ENCODE measurements around the gene CD84.
"Not testable (repeated sequence)": the region's sequence is repeated elsewhere in the genome, so short reads cannot be mapped to it uniquely, and the experiment has no call there.

The CD84 gene

GRCh38 chr1:160542303-160542945 lies 36.9 kb downstream of the CD84 start:
- DNase-seq (ENCODE audit: low spot score): no peak

GRCh38 chr1:160541622-160542302 lies 37.5 kb downstream of the CD84 start:
- no peak for DNase-seq (ENCODE audit: low spot score)

GRCh38 chr1:160540859-160541233 lies 38.5 kb downstream of the CD84 start:
- DNase-seq (ENCODE audit: low spot score): no peak

DNA sequence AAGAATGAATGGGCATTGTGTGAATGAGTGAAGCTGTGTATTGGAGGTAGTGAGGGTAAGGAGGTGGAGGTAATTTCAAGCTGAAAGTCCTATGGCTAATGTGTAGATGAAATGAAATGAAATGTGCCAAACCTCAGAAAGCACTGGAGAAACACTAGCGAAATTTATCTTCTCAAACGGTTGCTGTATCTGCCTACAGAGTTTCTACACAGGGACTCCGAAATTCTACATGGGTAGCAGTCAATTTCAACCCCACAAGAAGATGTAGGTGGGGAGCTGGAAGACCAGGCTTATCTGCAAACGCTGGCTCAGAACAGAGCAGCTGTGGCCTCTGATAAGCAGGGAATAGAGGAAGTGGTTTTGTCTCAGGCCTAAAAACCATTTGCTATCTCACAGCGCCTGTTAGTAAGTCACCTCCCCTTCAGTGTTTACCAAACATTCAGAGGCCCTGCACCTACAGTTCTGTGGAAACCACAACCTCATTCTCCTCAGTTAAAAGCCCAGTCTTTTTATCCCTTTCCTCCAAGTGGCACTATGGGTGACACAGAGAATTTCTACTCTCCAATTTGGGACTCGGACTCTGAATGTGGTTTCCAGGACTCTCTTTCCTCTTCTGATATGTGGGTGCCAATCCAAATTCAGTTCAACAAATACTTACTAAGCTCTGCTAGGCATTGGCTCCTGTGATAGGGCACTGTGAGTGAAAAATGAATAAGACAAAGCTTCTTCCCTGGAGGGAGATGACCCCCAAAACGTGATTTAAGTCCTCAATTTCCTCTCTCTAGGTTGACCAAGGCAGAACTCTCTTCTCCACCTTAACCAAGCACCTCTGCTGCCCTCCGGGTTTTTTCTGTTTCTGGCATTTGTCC lies 39.1 kb downstream of the CD84 start:
- no peak for DNase-seq (ENCODE audit: low spot score)

DNA sequence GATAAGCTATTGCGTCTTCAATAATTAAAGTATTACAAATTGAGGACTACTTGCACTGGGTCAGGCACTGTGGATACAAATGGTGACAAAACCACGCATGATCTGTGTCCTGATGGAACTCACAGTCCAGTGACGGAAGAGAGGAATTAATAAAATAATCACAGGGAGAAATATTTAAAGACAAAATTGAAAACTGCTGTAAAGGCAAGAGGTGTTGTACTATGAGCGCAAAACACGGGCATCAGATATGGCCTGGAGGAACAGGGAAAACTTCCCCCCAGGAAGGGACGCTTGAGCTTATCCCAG lies 39.7 kb downstream of the CD84 start:
- DNase-seq (ENCODE audit: low spot score): no peak

- DNase-seq (ENCODE audit: low spot score): no peak
Measured at GRCh38 chr1:160538985-160539651, 40.2 kb downstream of the CD84 start.

DNA sequence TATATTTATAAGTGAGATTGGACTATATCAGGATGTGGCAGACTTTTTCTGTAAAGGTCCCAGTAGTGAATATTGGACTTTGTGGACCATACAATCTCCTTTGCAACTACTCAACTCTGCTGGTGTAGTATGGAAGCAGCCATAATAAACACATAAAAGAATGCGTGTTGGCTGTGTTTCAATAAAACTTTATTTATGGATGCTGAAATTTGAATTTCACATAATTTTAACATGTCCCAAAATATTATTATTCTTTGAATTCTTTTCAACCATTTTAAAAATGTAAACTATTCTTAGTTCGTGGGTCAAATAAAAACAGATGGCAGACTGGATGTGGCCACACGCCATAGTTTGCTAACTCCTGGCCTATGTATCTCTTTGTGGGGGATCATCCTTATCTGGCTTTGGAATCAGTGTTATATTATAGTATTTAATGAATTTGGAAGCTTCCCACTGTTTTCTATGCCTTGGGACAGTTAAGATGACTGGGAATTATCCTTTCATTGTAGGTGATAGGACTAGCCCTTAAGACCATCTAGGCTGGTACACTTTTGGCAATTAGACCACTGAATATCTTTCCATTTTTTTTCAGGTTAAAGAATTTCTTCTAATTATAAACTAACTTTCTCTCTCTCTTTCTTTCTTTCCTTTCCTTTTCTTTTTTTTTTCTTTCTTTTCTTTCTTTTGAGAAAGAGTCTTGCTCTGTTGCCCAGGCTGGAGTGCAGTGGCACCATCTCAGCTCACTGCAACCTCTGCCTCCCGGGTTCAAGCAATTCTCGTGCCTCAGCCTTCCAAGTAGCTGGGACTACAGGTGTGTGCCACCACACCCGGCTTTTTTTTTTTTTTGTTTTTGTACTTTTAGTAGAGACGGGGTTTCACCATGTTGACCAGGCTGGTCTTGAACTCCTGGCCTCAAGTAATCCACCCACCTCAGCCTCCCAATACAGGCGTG lies 41.3 kb downstream of the CD84 start:
- no peak for DNase-seq (ENCODE audit: low spot score)

DNA sequence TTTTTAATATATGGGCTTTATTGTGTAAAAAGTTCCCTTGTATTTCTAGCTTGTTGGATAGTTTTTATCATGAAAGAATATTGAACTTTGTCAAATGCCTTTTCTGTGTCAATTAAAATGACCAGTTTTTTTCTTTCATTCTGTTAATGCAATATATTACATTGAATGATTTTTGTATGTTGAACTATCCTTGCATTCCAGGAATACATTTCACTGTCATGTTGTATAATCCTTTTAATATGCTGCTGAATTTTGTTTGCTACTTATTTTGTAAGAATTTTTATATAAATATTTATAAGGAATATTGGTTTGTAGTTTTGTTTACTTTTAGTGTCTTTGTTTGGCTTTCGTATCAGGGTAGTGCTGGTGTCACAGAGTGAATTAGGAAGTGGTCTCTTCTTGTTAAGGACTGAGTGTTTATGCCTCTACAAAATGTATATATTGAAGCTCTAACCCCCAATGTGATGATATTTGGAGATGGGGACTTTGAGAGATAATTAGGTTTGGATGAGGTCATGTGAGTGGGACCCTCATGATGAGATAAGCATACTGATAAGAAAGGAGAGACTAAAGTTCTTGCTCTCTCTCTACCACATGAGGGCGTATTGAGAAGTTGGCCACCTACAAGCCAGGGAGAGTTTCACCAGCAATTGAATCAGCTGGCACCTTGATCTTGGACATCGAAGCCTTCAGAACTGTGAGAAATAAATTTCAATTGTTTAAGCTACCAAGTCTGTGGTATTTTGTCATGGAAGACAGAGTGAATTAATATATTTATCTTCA lies 44.3 kb downstream of the CD84 start:
- DNase-seq (ENCODE audit: low spot score): no peak

DNA sequence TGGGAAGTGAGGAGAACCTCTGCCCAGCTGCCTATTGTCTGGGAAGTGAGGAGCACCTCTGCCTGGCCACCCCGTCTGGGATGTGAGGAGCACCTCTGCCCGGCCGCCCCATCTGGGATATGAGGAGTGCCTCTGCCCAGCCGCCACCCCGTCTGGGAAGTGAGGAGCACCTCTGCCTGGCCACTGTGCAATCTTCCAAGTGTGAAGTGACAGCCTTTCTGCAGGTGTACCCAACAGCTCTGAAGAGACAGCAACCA lies 46.8 kb downstream of the CD84 start:
- DNase-seq (ENCODE audit: low spot score): not testable (repeated sequence)

- DNase-seq (ENCODE audit: low spot score): not testable (repeated sequence)
Measured at GRCh38 chr1:160531809-160532556, 47.3 kb downstream of the CD84 start.

GRCh38 chr1:160529401-160529952 lies 49.8 kb downstream of the CD84 start:
- DNase-seq (ENCODE audit: low spot score): not testable (repeated sequence)

- not testable (repeated sequence) for DNase-seq (ENCODE audit: low spot score)
Measured at GRCh38 chr1:160523789-160524188, 55.5 kb downstream of the CD84 start.

DNA sequence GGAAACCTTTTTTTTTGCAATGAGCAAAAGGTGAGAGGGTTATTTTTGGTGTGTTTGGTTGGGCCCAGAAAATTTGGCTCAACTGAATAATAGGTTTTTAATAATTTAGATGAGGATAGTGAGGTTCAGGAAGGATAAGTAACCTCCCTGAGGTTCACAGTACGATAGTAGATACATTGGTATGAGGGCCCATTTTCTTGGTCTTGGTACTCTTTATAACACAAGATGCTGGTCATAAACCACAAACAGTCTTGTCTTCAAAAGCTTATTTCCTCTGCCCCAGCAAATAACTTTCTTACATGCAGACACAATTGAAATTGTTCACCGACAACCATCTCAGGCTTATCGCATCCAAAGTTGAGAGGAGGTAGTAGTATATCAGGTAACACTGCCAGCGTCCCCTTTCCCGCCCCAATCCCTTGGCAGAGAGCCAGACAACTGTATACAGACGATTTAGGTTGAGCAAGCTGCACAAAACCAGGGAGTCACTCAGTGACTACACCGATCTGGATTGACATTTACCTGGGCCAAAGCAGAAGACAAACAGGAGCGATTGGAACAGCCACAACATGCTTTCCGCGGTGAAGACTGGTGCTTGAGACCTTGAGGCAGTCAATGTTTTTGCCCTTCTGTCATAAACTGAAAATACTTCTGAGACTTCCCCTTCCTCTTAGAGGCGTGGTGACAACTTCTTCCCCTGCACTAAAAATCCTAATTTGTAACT lies 56.5 kb downstream of the CD84 start, which contains the start of gene SLAMF6:
SLAMF6 (minus strand) TSS at position 634 of the 724 bp plus-strand sequence; CDS start at position 571, 63 bp downstream.
- DNase-seq (ENCODE audit: low spot score): no peak

DNA sequence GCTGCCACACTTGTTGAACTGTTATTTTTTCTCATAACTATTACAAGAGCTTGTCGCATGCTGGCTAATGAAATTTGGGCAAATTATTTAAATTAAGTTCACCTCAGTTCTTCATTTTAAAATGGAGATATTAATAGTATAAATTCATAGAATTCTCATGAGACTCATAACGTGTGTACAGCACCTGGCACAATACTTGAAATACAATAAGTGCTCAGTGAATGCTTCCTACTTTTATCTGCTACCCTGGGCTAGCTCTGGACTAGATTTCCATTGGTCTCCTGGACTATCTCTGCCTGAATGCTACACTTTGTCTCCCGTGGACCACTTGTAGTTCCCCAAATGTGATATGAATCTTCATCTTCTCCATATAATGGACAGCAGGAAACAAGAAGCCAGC lies 57.2 kb downstream of the CD84 start:
- DNase-seq (ENCODE audit: low spot score): no peak

- no peak for DNase-seq (ENCODE audit: low spot score)
Measured at GRCh38 chr1:160521554-160521953, 57.7 kb downstream of the CD84 start.

DNA sequence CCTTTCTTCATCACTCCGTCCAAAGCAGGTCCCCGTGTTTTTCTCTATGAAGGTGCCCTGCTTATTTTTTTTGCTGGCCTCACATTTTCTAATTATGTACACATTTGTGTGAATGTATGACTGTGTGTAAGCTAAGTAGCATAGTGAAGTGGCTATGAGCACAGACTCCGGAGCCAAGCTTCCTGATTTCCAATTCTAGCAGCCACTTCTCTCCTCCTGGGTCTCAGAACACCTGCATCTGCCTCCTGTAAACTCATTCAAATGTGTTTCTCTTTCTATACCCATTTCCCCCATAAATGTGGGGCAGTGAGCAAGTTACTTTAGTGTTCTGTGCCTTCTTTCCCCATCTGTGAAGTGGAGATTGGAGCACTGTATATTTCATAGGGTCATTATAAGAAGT lies 58.3 kb downstream of the CD84 start:
- DNase-seq (ENCODE audit: low spot score): no peak

DNA sequence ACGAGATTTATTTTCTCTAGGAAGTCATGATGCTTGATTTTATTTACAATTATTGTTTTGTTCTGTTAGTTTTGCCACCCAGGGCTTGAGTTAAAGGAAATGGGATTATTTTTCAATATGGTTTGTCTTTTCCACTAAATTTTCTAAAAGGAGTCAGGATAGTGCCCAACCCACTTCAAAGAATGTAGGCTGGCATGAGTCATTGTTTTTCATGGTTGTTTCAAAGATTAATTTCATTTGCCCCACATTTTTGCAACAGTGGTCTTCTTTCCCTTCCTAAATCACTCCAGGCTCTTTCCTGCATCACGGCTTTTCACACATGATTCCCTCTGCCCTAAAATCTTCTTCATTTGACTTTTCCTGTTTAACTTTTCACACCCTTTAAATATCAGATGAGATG lies 58.7 kb downstream of the CD84 start:
- DNase-seq (ENCODE audit: low spot score): no peak

GRCh38 chr1:160519642-160520435 lies 59.5 kb downstream of the CD84 start:
- no peak for DNase-seq (ENCODE audit: low spot score)
